HepG2 (cell line): Measurements from ENCODE around the gene AQP5.

Experiments
- BRF2 ChIP-seq: sonication (generic); formaldehyde crosslinking; IDR thresholded peaks from 2 replicates; pipeline ENCODE4 v1.8.1; 2022; ENCODE audit warnings: mild to moderate bottlenecking, missing genetic modification reagents
- EP300 ChIP-seq, 3 experiments: sonication (generic) in 1 of 3; formaldehyde crosslinking in 1 of 3; IDR thresholded peaks; 2 replicates each; pipeline versions ENCODE4 v1.5.1 to v1.6.1; 2011 to 2020; ENCODE audit warnings: low read depth in 2 of 3, low read length in 2 of 3, borderline replicate concordance in 1 of 3, improper control_type of control experiment in 1 of 3, mild to moderate bottlenecking in 1 of 3, missing genetic modification reagents in 1 of 3, moderate library complexity in 1 of 3
- REST ChIP-seq, 2 experiments: IDR thresholded peaks; 2 replicates each; pipeline ENCODE4 v1.6.1; 2011 to 2012; ENCODE audit warnings: low read length in 2 of 2, borderline replicate concordance in 1 of 2, low read depth in 1 of 2, mild to moderate bottlenecking in 1 of 2, moderate library complexity in 1 of 2

- TF ChIP-seq BRF2 (CRISPR knock-in tag) (no peak), EP300 (IDR thresholded peaks at IDR 0.05; ENCODE audit: low read depth in 2 of 2, low read length in 2 of 2) (no peak), EP300 (CRISPR knock-in tag; IDR thresholded peaks at IDR 0.05; ENCODE audit: borderline replicate concordance) (no peak), REST (IDR thresholded peaks at IDR 0.05; ENCODE audit: borderline replicate concordance in 1 of 2, low read depth in 1 of 2, low read length in 2 of 2) (no peak)
Measured at GRCh38 chr12:49923035-49923644, 38.5 kb upstream of the AQP5 start.
